HG02678 (cell line): Measurements from ENCODE around the gene RAB6C.
A peak's percentile ranks its signal among the peaks of the same experiment; 100 is the strongest.
"Not testable (repeated sequence)": the region's sequence is repeated elsewhere in the genome, so short reads cannot be mapped to it uniquely, and the experiment has no call there.

Experiments used
- ATAC-seq: cut with Tn5 transposase; IDR thresholded peaks from one replicate; pipeline ENCODE4 v1.9.1; 2021; ENCODE audit warnings: mild to moderate bottlenecking, moderate library complexity; ENCODE audit not compliant: unreplicated experiment

The RAB6C gene

GRCh38 chr2:129979629-129980155 lies at the start of gene RAB6C:
RAB6C (plus strand) TSS chr2:129979666; CDS start chr2:129980116, 450 bp downstream.
- peak; percentile 33 for ATAC-seq

DNA sequence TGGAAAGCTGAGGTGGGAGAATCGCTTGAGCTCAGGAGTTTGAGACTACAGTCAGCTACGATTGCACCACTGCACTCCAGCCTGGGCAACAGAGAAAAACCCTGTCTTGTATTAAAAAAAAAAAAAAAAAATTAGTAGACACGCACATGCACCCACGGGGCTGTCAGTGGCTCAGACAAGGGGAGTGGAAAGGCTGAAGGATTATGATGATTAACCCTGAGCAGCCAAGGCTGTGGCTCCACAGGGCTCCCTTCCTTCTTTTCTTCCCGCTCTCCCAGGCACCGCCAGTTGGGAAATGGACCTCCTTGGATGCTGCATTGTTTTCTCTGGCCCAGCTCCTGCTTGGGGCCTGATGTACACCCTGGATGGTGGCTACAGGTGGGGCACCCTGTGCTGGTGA lies 49.0 kb upstream of the RAB6C start:
- ATAC-seq = no peak

DNA sequence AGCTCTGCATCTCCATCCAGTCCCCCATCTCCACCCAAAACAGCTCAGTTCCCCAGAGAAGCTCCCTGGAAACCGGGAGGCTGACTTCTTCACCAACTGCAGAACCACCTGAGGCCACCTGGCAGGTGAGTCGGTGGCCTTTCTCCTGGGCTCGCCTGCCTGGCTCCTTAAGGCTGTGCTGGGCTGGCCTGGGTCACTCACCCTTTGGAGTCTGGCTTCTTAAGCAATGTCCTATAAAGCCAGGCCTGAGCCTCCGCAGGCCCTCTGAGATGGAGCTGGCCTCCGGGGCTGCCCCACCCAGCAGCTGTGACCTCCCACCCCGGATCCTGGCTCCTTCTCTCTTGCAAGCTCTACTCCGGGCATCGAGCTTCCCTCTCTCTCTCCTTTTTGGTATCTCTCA lies 46.1 kb upstream of the RAB6C start:
- not testable (repeated sequence) for ATAC-seq

DNA sequence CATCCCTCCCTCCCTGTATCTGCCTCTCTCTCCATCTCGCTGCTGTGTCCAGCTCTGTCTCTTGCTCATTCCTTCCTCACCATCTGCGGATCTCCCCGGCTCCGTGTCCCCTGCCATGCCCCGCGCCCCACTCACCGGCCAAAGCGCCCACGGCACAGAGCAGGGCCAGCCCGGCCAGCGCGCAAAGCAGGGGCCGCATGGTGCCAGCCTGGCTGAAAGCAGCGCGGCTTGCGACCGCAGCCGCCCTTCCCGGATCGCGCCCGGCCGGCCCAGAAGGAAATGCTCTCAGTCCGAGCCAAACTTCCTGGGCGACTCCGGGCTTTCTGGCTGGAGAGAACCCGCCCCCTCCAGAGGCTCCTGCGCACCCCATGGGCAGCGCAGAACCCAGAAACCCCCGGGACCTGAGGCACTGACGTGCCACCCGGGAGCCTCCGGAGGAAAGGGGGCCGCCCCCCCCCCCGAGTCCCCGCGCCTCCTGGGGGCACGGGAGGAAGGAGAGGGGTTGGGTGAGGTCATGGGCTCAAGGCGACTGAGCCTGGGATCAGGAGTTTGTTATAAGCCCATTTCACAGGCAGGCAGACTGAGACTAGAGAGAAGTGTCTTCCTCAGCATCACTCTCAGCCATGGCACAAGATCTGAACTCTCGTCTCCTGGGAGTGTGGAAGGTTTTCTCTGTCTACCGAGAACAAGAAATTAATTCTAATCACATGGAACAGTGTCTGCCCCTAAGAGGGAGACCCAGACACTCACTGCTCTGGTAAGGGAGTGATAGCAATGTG lies 45.2 kb upstream of the RAB6C start:
- no peak for ATAC-seq

DNA sequence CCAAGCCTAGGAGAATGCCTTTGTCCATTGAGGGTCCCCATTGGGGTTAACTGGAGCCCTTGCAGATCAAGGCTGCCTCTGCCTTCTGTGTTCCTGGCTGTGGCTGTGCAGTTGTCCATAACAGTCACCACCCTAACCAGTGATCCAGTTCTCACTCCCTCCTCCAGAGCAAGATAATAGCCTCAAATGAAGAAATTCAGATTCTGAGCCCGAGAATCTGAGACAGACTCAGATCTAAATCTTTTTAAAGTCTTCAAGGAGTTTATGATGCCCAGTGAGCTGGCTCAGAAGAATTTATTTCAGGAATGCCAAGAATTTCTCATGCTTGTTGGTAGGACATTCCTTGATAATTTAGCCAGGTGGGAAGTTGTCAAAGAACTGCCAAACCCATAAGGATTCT lies 44.3 kb upstream of the RAB6C start:
- ATAC-seq = no peak

GRCh38 chr2:129936334-129936934 lies 43.0 kb upstream of the RAB6C start:
- peak; percentile 80 for ATAC-seq

- ATAC-seq = not testable (repeated sequence)
Observed at GRCh38 chr2:129938850-129939471, 40.5 kb upstream of the RAB6C start.

GRCh38 chr2:129943456-129943855 lies 36.0 kb upstream of the RAB6C start:
- not testable (repeated sequence) for ATAC-seq

DNA sequence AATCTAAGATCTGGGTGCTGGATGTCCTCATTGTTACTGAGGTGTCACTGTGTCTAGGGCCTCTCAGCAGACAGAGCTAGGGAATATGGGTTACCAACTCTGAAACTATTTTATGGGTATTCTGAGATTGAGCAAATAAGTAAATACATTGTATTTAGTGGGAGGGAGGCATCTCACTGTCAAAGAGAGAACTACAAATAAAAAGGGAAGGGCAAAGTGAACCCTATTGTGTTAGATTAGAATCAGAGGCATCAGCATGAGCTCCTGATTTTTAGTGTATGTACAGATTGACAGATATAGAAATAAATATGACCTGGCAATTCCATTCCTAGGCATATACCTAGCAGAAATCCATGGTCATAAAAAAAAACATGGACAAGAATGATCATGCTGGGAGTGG lies 33.9 kb upstream of the RAB6C start:
- no peak for ATAC-seq

DNA sequence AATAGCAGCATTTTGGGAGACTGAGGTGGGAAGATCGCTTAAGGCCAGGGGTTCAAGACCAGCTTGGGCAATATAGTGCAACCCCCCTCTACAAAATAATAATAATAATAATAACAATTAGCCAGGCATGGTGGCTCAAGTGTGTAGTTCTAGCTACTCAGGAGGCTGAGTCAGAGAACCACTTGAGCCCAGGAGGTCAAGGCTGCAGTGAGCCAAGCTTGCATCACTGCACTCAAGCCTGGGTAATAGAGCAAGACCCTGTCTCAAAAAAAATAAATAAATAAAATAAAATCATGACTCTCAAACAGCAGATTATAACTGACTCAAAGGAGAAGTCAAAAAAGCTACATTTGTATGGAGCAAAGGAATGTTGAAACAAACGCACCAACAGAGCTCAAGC lies 31.8 kb upstream of the RAB6C start:
- not testable (repeated sequence) for ATAC-seq

DNA sequence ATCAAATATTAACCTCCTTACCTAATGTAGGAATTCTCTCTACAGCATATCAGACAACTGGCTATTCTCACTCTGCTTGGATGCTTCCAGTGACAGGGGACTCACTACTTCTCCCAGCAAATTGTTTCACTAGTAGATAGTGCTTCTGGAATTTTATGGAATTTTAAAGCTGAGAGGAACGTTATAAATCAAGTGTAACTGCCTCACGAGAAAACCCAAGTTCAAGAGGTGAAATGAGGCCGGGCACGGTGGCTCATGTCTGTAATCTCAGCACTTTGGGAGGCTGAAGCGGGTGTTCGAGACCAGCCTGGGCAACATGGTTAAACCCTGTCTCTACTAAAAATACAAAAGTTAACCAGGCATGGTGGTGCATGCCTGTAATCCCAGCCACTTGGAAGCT lies 23.3 kb upstream of the RAB6C start:
- not testable (repeated sequence) for ATAC-seq

GRCh38 chr2:129957891-129958290 lies 21.6 kb upstream of the RAB6C start:
- ATAC-seq = no peak

DNA sequence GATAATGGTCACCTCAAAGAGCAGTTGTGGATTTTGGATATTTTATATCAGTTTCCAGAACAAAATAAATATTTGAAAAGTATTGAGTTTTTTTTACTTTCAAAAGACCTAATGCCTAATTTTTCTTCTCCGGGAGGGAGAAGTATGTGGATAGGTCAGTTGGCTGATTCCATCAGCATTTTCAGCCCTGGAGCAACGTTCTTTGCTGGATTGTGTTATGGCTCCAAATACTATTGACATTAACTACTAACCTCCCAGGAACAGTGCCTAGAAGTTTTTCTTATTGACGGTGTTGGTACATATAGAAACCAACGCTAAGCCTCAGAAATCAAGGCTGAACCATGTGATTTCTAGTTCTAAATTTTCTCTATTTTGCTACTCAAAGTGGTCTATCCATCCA lies 20.7 kb upstream of the RAB6C start:
- not testable (repeated sequence) for ATAC-seq

- ATAC-seq = not testable (repeated sequence)
Observed at GRCh38 chr2:129968605-129969004, 10.9 kb upstream of the RAB6C start.

- no peak for ATAC-seq
Observed at GRCh38 chr2:129975016-129975774, 4.3 kb upstream of the RAB6C start.

- ATAC-seq = not testable (repeated sequence)
Observed at GRCh38 chr2:129976969-129977368, 2.5 kb upstream of the RAB6C start.

DNA sequence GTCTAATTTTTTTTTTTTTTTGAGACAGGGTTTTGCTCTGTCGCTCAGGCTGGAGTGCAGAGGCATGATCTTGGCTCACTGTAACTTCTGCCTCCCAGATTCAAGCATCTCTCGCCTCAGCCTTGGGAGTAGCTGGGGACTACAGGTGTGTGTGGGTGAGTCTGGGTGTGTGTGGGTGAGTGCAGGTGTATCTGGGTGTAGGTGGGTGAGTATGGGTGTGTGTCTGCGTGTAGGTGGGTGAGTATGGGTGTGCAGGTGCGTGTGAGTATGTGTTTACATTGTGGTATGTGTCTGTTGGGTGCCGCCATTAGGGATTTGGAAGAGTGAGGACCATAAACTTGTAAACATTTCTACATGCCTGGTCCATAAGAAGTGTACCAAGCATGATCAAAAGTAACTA lies 1.5 kb upstream of the RAB6C start:
- ATAC-seq = no peak

GRCh38 chr2:129980246-129980645 lies 780 bp downstream of the RAB6C start:
- ATAC-seq = peak; percentile 62

- ATAC-seq = not testable (repeated sequence)
Observed at GRCh38 chr2:129981689-129982088, 2.2 kb downstream of the RAB6C start.

DNA sequence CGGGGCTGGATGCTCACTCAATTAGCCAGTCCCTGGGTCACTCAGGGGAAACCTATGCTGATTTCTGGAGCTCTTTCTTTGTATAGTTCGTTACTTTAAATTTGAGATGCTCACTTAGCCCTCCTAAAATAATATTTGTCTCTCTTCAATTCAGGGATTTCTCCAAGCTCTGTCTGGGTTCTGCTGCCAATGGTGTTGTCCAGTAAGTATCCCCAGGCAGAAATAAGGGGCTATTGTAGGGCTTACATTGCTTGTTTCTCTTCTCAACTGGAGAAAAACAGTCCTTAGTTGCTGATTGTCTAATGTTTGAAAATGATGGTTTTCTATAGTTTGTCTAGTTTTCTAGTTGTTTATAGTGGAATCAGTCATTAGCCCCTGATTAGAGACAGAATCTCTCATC lies 5.0 kb downstream of the RAB6C start:
- ATAC-seq = no peak

DNA sequence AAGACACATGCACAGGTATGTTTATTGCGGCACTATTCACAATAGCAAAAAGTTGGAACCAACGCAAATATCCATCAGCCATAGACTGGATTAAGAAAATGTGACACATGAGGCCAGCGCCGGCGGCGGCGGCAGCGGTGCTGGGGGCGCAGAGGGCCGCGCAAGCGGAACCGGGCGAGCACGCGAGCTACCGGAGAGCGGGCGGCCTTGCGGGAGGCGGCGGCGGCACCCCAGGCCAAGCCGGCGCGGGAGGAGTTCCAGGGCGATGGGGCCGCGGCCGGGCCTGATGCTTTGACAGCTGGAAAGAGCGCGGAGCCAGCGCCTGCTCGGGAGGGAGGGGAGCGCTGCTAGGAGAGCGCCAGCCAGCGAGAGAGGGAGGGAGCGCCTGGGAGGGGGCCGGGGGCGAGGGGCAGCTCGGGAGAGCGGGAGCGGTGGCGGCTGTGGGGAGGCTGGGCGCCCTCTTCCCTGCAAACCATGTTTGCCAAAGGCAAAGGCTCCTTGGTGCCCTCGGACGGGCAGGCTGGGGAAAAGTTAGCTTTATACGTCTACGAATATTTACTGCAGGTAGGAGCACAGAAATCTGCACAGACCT lies 13.0 kb downstream of the RAB6C start:
- ATAC-seq = not testable (repeated sequence)
